Fibroblast of upper back skin (primary cell): Measurements from ENCODE around the gene TWSG1.
"Not testable (repeated sequence)": the region's sequence is repeated elsewhere in the genome, so short reads cannot be mapped to it uniquely, and the experiment has no call there.

Source experiments
- DNase-seq: peaks from one replicate; pipeline ENCODE4 v3.0.0-alpha.2; 2013

TWSG1 gene

DNA sequence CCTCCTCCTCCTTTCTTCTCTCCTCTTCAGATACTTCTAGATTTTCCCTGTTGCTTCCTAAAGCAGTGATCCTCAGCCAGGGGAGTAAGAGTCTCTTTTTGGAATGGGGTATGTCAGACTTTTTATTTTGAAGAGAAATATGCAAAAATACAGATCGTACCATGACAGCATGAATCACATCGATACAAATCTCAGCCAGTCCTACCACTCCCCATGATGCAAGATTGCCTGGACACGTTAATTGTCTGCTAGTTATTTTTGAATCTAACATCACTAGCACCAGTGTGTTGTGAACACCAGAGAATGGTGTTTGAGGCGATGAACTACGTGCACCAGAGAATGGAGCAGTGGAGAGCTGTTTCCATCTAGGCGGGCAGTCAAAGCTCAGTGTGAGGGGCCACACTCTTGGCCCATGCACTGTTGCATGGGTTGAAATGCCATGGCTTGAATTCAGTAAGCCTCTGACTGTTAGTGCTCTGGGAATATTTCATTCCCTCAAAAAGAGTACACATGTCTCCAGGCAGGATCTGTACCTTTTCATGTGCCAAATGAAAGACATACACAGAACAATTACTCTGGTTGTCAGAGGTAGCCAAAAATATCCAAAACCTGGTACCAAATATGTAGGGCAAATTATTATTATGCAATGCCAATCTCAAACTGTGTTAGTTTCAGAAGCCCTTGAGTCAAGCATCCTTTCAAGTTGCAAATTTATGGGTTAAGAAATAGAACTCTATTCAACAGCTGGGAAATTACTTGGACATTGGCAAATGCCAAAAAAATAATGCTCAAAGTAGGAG is 94.5 kb downstream of the TWSG1 start:
- no peak for DNase-seq

DNA sequence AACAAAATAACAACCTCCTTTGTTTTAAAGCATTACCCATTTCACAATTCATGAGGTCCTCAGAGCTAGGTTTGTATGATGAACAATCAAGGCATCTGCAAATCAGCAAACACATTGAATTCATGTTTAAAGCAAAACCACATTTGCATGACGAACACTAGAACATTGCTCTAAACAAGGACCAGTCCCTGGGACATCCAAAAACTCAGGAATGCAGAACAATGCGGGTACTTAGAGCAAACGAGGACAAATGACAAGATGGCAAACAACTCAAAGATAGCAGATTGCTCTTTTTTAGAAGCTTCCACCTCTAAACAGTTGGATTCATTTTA is 95.1 kb downstream of the TWSG1 start:
- peak; percentile 45 for DNase-seq

DNA sequence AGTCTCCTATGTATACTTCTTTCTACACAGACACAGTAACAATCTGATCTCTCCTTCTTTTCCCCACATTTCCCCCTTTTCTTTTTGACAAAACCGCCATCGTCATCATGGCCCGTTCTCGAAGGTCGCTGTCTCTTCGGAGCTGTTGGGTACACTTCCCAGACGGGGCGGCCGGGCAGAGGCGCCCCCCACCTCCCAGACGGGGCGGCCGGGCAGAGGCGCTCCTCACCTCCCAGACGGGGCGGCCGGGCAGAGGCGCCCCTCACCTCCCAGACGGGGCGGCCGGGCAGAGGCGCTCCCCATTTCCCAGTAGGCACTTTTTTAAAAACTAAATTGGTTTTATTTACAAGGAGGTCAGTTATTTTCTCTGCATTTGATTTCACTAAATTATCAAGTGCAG is 95.7 kb downstream of the TWSG1 start:
- not testable (repeated sequence) for DNase-seq

DNA sequence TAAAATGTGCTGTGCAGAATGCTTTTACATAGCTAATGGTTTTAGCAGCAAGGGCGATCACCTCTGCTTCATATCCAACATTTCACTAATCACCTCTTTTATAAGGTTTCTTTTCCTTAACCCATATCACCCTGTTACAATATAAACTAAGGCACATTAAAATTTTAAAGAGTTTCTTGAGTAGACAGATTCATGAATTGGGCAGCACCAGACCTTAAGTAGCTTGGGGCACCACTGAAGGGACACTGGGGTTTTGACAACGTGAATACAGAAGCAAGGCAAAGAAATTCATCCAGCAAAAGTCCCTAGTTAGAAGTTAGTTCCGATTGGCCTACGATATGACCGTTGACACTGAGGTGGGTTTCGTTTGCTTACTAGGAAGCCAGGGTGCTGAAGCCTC is 96.7 kb downstream of the TWSG1 start:
- DNase-seq: no peak

DNA sequence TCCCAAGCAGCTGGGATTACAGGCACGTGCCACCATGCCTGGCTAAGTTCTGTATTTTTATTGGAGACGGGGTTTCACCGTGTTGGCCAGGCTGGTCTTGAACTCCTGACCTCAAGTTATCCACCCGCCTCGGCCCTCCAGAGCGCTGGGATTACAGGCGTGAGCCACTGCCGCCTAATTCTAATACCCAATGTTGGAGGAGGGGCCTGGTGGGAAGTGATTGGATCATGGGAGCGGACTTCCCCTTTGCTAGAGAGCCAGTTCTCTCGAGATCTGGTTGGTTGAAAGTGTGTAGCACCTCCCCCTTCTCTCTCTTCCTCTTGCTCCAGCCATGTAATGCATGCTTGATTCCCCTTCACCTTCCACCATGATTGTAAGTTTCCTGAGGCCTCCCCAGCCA is 98.5 kb downstream of the TWSG1 start:
- DNase-seq: not testable (repeated sequence)

DNA sequence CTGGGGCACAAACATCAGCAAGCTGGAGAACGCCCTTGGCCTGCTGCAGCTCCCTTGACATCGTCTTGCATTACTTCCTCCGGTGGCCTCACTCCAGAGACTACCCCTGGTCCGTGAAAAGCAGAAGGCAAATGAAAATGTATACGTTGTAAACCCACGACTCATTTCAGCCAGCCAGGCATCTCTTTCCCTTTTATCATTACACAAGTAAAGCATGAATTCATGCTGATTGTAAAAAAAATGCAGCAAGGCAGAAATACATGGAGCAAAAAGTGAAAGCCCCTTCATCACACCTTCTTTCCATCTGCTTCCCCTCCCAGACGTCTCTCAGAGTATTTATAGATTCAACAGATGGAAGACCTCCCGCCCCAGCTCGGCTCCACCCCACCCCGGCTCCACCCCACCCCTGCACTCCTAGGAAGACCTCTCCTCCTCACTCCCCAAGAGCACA is 99.1 kb downstream of the TWSG1 start:
- peak; percentile 22 for DNase-seq

DNA sequence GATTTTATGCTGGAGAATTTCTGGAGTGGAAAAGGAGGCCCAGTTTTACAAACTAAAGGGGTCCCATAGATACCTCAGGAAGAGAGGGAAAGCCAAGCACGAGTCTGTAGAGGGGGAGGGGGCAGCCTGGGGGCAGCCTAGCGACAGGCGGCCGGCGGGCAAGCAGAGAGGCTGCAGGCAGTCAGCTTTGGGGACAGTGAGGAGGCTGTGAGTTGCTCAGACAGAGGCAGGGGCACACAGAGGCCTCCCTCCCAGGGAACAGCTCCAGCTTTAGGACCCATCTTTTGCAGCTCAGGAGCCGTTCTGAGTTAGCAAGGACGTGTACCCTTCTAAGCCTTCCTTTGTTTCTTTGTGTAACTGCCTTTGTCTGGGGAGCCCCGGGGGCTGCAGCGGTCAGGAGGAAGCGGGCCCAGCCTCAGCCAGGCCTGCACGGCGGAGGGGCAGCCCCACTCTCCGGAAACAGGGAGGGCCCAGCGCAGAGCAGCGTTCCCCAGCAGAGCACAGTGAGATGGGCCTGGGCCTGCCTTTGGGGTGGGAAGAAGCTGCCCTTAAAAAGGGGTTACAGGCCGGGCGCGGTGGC is 99.6 kb downstream of the TWSG1 start:
- DNase-seq: no peak

DNA sequence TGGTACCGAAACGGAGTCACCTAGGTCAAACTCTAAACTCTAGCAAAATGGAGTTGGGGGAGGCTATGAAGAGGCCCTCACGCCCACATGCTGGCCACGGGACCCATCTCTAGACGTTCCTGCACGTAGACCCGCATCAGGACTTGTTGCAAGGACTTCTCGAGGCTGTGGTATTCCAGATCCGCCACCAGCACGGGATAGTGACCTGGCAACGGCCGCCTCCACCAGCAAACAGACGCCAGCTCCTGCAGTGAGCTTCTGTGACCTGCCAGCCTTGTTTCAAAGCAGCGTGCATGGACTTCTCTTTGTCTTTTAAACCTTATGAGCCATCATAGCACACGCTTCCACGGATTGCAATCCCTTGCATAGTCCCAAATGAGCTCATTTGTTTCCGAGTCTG is 100.5 kb downstream of the TWSG1 start:
- no peak for DNase-seq

DNA sequence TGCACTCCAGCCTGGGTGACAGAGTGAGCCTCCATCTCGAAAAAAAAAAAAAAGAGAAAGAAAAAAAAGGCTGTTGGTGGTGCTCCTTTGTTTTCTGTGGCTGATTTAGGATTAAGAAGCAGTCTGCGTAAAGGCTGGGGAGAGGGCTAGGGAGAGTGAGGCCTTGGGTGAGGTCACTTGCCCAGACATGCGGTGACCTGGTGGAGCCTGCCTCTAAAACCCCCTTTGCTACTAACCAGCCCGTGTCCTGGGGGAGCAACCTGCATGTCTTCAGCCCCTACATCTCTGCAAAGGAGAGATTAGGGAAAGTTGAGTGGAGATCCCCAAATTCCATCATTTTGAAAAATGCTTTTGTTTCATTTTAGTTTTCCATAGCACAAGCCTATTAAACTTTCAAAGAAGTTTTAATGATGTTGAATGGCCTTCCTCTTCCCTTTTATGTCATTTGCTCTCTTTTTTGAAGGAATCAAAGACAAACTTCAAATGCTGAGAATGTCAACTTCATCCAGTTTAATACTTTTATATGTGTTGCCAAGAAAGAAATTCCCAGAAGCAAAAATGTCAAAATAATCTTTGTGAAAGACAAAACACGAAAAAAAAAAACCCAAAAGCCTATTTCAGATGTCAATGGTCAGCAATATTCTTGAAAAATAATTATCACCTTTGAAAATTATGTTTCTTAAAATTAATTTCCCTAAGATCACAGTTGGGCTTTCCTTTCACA is 101.8 kb downstream of the TWSG1 start:
- DNase-seq: no peak

DNA sequence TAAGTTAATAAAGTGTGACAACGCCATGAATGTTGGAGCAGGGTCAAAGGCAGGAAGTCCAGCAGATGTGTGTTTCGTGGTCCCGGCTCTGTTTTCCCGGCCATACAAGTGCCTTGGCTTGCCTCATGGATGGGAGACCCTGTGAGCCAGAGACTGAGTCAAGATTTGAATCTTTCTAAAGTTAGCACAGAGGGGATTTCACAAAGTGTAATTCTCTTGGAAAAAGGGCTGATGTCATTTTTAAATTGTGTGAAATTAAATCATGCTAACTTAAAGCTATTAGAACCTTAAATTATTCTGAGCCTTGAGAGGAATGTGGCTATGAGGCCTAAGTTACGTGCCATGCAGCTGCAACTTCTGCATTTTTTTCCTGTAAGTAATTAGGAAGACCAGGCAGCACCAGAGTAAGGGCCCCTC is 102.5 kb downstream of the TWSG1 start:
- DNase-seq: peak; percentile 83

DNA sequence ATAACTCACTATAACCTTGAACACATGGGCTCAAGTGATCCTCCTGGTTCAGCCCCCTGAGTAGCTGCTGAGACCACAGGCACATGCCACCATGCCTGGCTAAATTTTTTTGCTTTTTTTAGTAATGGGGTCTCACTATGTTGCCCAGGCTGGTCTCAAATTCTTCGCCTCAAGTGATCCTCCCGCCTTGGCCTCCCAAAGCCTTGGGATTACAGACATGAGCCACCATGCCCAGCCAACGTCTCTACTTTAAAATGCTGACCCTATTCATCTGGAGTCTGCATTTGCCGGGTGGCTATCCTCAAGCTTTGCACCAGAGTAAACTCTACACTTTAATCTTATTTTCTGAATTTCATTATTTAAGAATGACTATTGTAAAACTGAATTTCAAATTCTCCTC is 103.1 kb downstream of the TWSG1 start:
- no peak for DNase-seq

DNA sequence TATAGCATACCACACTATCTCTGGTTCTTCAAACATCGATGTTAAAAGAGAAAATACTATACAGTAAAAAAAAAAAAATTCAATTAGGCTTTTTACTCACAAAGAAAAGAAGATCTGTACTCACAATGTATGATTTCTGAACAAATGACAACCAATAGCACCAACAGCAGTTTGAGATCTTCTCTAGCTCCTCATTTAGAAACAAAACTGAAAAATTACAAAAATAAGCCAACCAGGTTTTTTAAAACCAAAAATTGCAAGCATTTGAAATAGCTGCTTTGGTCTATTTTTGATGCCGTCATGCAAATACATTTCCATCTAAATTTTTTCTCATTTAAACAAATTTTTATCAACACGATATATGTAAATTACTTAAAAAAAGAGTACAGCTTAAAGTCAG is 106.5 kb downstream of the TWSG1 start:
- no peak for DNase-seq

DNA sequence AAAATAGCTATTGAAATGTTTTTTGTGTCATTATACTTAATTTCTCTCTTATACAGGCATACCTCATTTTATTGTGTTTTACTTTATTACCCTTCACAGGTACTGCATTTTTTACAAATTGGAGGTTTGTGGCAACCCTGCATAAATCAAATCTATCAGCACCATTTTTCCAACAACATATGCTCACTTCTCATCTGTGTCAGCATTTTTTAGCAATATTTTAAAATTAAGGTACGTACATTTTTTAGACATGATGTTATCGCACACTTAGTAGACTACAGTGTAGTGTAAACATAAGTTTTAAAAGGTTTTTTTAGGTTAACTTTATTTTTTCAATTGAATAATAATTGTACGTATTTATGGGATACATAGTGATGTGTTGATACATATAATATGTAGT is 110.0 kb downstream of the TWSG1 start:
- no peak for DNase-seq

DNA sequence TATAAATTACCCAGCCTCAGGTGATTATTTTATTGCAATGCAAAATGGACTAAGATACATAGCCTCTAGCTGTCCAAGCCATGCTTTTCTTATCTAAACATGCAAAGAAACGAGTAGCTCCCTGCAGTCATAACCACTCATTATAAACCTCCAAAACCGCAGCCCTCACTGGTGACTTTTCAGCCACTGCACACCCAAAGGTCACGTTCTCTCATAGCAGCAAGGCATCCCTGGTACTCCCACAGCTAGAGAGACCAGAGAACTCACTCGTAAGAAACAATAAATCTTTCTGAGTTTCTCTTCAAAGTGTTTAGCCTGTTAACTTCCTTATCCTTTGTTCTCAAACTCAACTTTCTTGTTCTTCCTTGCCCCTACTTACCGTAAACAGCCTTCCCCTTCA is 112.3 kb downstream of the TWSG1 start:
- no peak for DNase-seq

DNA sequence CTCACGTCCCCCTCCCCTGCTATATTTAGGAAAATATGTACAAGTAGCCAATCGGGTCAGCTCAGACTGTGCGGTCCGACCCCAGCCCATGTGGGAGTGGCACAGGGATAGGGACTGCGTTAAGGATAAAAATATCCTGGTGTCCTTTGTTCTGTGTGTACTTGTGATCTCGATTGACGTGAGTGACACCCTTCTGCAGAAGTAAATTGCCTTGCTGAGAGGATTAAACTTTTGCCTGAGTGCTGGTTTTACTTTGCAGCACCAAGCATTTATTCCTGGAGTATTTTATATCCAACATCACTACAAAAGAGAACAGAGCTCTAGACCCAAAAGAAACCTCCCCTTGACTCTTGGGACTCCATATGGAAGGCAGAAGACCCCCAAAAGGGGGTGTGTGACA is 112.8 kb downstream of the TWSG1 start:
- DNase-seq: no peak

DNA sequence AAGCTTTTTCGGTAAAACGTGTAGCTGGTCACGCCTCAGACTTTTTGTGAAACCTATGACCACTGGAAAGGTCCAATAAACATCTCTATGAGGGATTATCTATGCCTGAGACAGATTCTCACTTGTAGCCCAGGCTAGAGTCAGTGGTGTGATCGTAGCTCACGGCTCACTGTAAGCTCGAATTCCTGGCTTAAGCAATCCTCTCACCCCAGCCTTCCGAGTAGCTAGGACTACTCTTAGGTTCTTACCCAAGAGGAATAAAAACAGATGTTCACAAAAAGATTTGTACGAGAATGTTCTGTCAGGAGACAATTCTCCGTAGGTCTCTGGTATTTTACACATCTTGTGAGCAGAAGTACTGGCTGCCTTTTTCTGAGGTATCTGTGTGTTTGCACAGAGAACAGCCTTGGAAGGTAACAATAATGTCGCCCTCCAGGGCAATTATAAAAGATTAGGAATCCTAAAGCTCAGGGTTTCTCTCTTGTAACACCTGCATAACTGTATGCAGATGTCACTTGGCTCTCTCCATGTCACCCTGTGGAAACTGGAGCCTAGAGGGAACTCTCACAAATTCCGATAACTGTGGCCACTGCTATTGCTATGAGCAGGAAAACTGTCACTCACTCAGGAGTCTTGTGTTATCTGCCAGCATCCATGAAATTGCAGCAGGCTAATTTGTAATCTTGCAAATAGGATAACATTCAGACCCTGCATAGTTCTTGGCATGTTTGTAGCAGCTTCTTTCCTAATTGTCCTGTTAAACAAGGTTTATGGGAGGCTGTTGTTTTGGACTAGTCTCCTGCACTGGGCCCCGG is 115.2 kb downstream of the TWSG1 start:
- DNase-seq: no peak

DNA sequence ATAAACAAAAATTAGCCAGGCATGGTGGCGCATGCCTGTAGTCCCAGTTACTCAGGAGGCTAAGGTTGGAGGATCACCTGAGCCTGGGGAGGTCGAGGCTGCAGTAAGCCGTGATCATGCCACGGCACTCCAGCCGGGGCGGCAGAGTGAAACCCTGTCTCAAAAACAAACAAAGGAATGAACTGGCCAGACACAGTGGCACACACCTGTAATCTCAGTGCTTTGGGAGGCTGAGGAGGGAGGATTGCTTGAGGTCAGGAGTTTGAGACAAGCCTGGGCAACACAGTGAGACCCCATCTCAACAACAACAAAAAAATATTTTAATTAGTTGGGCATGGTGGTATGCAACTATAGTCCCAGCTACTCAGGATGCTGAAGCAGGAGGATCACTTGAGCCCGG is 116.3 kb downstream of the TWSG1 start:
- DNase-seq: not testable (repeated sequence)
